GM12891 (cell line): Measurements from ENCODE around the gene VPS26B.

Experiments
- PAX5 ChIP-seq: IDR thresholded peaks from 2 replicates; pipeline ENCODE4 v1.6.1; 2011; ENCODE audit warnings: low read length, moderate library complexity, mild to moderate bottlenecking; ENCODE audit not compliant: insufficient read depth, severe bottlenecking
- POLR2A ChIP-seq: IDR thresholded peaks from 2 replicates; pipeline ENCODE4 v1.6.1; 2011; ENCODE audit warnings: low read depth, low read length, control low read depth
- POLR2AphosphoS5 ChIP-seq: IDR thresholded peaks from 2 replicates; pipeline ENCODE4 v1.6.1; 2011; ENCODE audit warnings: low read depth, low read length, control low read depth
- POU2F2 ChIP-seq: IDR thresholded peaks from 2 replicates; pipeline ENCODE4 v1.6.1; 2011; ENCODE audit warnings: low read depth, mild to moderate bottlenecking, control low read depth, low read length, moderate library complexity
- SPI1 ChIP-seq: IDR thresholded peaks from 2 replicates; pipeline ENCODE4 v1.6.1; 2011; ENCODE audit warnings: low read depth, low read length, control low read depth
- TAF1 ChIP-seq: IDR thresholded peaks from 2 replicates; pipeline ENCODE4 v1.6.1; 2011; ENCODE audit warnings: low read depth, low read length, control low read depth

GRCh38 chr11:134199531-134199930, 24.9 kb upstream of the VPS26B start:
- TF ChIP-seq POLR2A (no peak), POU2F2 (no peak), TAF1 (no peak), POLR2AphosphoS5 (no peak), SPI1 (no peak), PAX5 (no peak)
